Brain microvascular endothelial cell (primary cell): ENCODE data around the gene KIF2A.

Experiments
- DNase-seq: peaks from one replicate; pipeline ENCODE4 v3.0.0-alpha.2; 2020
- H3K27ac ChIP-seq: fragments of 250-450 bp; sonication (Bioruptor Pico); 2 replicates; pipeline ENCODE4 v1.5.1; 2020; ENCODE audit warnings: mild to moderate bottlenecking, moderate library complexity
- H3K27me3 ChIP-seq: fragments of 250-450 bp; sonication (Bioruptor Pico); replicated peaks from 2 replicates; pipeline ENCODE4 v1.5.1; 2020; ENCODE audit warnings: mild to moderate bottlenecking
- H3K36me3 ChIP-seq: fragments of 250-450 bp; sonication (Bioruptor Pico); replicated peaks from 2 replicates; pipeline ENCODE4 v1.5.1; 2020; ENCODE audit warnings: mild to moderate bottlenecking
- H3K4me3 ChIP-seq: 2 replicates; pipeline ENCODE4 v1.5.1; 2011; ENCODE audit warnings: low read depth, mild to moderate bottlenecking, control low read depth, low read length, moderate library complexity
- in situ Hi-C: cut with HindIII; loops from 2 replicates; pipeline ENCODE4 v1.10.0; 2017; ENCODE audit warnings: low sequenced_read_pairs, low pct_ligation_motif_present
- TF ChIP-seq, protein P1 (sequence below): IDR thresholded peaks from 2 replicates; pipeline ENCODE4 v1.5.1; 2011; ENCODE audit warnings: low read depth, mild to moderate bottlenecking, moderate library complexity, low read length, control low read depth, inconsistent platforms; ENCODE audit errors: missing control alignments

The KIF2A gene

DNA sequence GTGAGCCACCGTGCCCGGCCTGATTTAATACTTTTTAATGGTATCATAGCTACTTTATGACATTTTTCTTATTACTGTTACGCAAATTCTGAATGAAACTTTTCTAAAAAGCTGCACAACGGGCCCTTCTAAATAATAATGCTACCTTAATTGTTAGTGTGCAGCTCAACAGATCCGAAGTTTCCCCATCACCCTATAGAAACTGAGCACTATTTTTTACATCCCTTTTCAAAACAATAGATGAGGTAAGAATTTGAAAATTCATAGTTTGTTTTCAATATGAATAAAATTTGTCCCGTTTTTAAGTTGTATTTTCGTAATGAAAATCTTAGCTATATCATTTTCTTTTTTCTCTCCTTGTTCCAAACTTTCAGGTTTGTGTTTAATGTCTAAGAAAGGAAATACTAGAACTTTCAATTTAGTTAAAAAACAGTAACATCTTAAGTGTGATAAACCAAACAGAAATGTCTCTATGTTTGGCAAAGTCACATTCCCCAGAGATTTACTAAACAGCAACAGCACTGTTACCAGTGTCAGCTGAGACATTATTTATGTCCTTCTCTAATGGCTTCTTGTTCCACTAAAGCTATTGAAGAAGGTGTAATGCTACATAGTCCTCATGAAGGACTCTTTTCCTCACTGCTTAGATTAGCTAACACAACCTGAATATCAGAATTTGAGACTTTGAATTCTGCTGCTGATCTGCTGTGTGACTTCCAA, 22.9 kb downstream of the KIF2A start:
- H3K27me3 ChIP-seq, result no peaks in the 10 kb centered on the region
- in situ Hi-C loops, result no loop called here
- H3K36me3 ChIP-seq, result no peaks in the 10 kb centered on the region
- no peak overlapping the region for H3K4me3 ChIP-seq
- TF ChIP-seq, protein P1, sequence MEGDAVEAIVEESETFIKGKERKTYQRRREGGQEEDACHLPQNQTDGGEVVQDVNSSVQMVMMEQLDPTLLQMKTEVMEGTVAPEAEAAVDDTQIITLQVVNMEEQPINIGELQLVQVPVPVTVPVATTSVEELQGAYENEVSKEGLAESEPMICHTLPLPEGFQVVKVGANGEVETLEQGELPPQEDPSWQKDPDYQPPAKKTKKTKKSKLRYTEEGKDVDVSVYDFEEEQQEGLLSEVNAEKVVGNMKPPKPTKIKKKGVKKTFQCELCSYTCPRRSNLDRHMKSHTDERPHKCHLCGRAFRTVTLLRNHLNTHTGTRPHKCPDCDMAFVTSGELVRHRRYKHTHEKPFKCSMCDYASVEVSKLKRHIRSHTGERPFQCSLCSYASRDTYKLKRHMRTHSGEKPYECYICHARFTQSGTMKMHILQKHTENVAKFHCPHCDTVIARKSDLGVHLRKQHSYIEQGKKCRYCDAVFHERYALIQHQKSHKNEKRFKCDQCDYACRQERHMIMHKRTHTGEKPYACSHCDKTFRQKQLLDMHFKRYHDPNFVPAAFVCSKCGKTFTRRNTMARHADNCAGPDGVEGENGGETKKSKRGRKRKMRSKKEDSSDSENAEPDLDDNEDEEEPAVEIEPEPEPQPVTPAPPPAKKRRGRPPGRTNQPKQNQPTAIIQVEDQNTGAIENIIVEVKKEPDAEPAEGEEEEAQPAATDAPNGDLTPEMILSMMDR, result no peak
- H3K27ac ChIP-seq, result no peak overlapping the region
- DNase-seq, result no peak

DNA sequence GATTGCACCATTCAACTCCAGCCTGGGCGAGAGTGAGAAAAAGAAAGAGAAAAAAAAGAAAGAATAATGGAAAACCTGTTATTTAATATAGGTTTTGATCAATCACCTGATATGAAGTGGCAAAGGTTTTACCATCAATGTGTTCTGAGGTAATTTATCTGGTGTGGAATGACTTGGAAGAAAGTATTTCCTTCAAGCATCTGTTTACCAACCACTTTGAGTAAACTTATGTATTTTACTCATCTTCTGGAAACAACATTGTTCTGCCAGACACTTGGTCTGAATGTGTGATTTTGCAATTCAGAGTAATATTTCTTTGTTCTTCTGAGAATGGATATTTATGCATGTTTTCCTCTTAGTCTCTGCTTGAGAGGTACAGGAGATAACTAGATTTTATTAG, 24.3 kb downstream of the KIF2A start:
- TF ChIP-seq, protein P1, result no peak
- no peaks in the 10 kb centered on the region for H3K27me3 ChIP-seq
- H3K36me3 ChIP-seq, result no peaks in the 10 kb centered on the region
- no peak for DNase-seq
- no peak overlapping the region for H3K4me3 ChIP-seq
- in situ Hi-C loops, result no loop called here
- no peak overlapping the region for H3K27ac ChIP-seq

DNA sequence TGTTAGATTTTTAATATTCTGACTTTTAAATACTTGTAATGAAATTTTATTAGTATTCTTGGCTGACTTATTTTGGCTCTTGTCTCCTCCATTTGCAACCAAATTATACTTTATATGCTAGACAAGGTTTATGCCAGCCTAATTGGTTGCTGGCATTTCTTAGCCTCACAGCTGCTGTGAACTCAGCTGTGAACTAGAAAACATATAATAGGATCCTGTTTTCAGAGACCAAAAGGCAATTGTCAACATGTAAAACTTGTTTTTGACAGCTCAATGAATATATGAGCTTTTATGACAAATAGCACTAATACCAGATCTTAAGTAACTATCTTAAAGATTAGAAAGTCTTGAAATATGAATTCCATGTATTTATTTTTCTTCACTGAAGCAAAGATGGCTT, 25.9 kb downstream of the KIF2A start:
- H3K36me3 ChIP-seq, result no peaks in the 10 kb centered on the region
- H3K27ac ChIP-seq, result no peak overlapping the region
- in situ Hi-C loops, result no loop called here
- DNase-seq, result no peak
- H3K27me3 ChIP-seq, result no peaks in the 10 kb centered on the region
- no peak overlapping the region for H3K4me3 ChIP-seq
- TF ChIP-seq, protein P1, result no peak

DNA sequence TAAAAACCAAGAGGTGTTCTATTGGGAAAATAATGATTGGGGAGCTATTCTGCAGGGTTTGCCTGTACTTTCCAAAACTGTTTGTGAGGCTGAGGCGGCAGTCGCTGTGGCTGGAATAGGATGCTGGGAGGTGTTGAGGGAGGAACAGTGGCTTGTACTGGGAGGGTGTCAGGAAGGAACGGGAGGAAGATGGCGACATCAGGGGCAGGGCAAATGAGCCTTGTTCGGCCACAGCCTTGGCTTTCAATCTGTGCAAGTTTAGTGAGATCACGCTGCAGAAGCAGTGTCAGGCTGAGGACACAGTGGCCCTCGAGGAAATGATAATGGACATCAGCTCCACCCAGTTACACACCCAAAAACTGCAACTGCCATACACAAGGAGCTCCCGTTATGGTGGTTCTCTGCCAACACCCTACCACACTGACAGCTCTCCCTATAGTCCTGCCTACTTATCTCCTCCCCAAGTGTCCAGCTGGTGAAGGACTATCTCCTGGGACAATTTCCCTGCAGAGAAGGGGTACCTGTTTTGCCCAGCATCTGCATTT, 27.3 kb downstream of the KIF2A start:
- H3K4me3 ChIP-seq, result no peak overlapping the region
- no peak for DNase-seq
- no peaks in the 10 kb centered on the region for H3K27me3 ChIP-seq
- TF ChIP-seq, protein P1, result no peak
- no peak overlapping the region for H3K27ac ChIP-seq
- in situ Hi-C loops, result no loop called here
- H3K36me3 ChIP-seq, result no peaks in the 10 kb centered on the region

DNA sequence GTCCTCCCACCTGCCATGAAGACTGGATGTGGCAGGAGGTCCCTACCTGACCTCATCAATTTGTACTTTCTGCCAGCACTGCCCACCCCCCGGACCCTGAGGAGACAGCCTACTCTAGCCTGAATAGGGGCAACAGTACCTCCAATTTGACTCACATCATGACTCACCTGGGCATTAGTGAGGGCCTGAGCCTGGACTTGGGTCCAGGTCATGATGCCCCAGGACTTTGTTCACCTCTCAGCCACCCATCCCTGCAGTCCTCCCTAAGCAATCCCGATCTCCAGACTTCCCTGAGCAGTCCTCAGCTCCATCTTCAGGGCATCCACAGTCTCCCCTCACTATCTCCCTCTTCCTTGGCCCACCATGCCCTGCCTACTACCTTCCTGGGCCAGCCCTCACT, 28.1 kb downstream of the KIF2A start:
- TF ChIP-seq, protein P1, result no peak
- Histone ChIP-seq H3K27me3 (no peaks in the 10 kb centered on the region), H3K36me3 (no peaks in the 10 kb centered on the region), H3K4me3 (no peak overlapping the region), H3K27ac (no peak overlapping the region)
- in situ Hi-C loops, result no loop called here
- no peak for DNase-seq

DNA sequence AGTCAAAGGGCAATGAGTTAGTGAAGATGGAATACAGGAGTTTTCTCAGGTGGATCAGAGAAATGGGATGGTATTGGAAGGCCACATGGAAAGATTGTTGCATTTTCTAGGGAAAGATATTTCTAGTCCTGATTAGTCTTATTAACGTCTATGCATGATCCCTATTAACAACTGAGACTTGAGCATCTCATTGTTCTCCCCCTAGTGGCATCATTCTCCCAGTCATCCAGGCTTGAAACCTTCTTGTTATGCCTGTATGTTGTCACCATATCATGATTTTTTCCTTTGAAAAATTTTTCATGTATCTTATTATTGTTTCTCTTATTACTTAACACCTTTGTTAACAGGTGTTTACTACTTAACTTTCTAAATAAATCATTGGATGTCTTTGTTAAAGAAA, 34.4 kb downstream of the KIF2A start:
- Histone ChIP-seq H3K27ac (no peak overlapping the region), H3K36me3 (no peaks in the 10 kb centered on the region), H3K4me3 (no peak overlapping the region), H3K27me3 (no peaks in the 10 kb centered on the region)
- DNase-seq, result peak; percentile 13
- in situ Hi-C loops, result no loop called here
- TF ChIP-seq, protein P1, result peak; percentile 64
